Naive thymus-derived CD4-positive, alpha-beta T cell (primary cell): ENCODE data around the gene SOS1. TPM values are rescaled to one million over a fixed set of nuclear protein-coding genes. Genes with fewer than 3 reads are reported as not detected.
"Not testable (repeated sequence)": the region's sequence is repeated elsewhere in the genome, so short reads cannot be mapped to it uniquely, and the experiment has no call there.

Experiments used
- ATAC-seq: fragments of 150-1000 bp; cut with Tn5 transposase; 2 replicates; pipeline ENCODE4 v1.10.0; 2021; ENCODE audit warnings: mild to moderate bottlenecking, moderate library complexity
- CTCF ChIA-PET: fragments of 350-600 bp; sonication (Branson Sonifier 250); formaldehyde crosslinking; loops from one replicate; lab custom pipeline; 2021; ENCODE audit warnings: antibody characterized with exemption; lab: Charles Lee
- POLR2A ChIA-PET: fragments of 350-600 bp; sonication (Branson Sonifier 250); formaldehyde crosslinking; loops from one replicate; lab custom pipeline; 2021; ENCODE audit warnings: antibody characterized with exemption, inconsistent platforms; lab: Charles Lee
- DNase-seq, 9 donors: peaks; one replicate each; pipeline versions ENCODE4 v3.0.0 to v3.0.0-alpha.2; 2020 to 2022; ENCODE audit warnings: mixed read lengths in 1 of 9
- H3K27ac ChIP-seq: one replicate; pipeline ENCODE4 v1.7.0; 2013; ENCODE audit warnings: mild to moderate bottlenecking, low read depth, low read length, moderate library complexity
- H3K27me3 ChIP-seq, 2 donors: one replicate each; pipeline ENCODE4 v1.7.0; 2013; ENCODE audit warnings: low read length in 2 of 2, mild to moderate bottlenecking in 2 of 2, moderate library complexity in 2 of 2; ENCODE audit not compliant: control insufficient read depth in 2 of 2, insufficient read depth in 2 of 2
- H3K36me3 ChIP-seq, 3 experiments: 1 replicate in 2 of 3; 2 replicates in 1 of 3; pipeline ENCODE4 v1.7.0; 2013; ENCODE audit warnings: low read length in 3 of 3, mild to moderate bottlenecking in 3 of 3, moderate library complexity in 1 of 3; ENCODE audit not compliant: insufficient read depth in 3 of 3, control insufficient read depth in 2 of 3
- H3K4me1 ChIP-seq, 2 donors: one replicate each; pipeline ENCODE4 v1.7.0; 2013; ENCODE audit warnings: low read length in 2 of 2, mild to moderate bottlenecking in 2 of 2, moderate library complexity in 1 of 2; ENCODE audit not compliant: control insufficient read depth in 2 of 2, insufficient read depth in 2 of 2
- H3K4me3 ChIP-seq: 2 replicates; pipeline ENCODE4 v1.7.0; 2013; ENCODE audit warnings: mild to moderate bottlenecking, low read length
- H3K9me3 ChIP-seq, 3 experiments: 1 replicate in 2 of 3; 2 replicates in 1 of 3; pipeline ENCODE4 v1.7.0; 2013; ENCODE audit warnings: low read length in 3 of 3; ENCODE audit not compliant: control insufficient read depth in 2 of 3
- H3K27ac Mint-ChIP-seq, 9 donors: one replicate each; pipeline ENCODE4 v1.8.0; 2020 to 2022; ENCODE audit warnings: mixed read lengths in 9 of 9, mild to moderate bottlenecking in 8 of 9, moderate library complexity in 5 of 9, inconsistent platforms in 2 of 9
- H3K27me3 Mint-ChIP-seq, 5 donors: one replicate each; pipeline ENCODE4 v1.8.0; 2021 to 2022; ENCODE audit warnings: mixed read lengths in 5 of 5, mild to moderate bottlenecking in 1 of 5
- H3K36me3 Mint-ChIP-seq, 5 donors: one replicate each; pipeline ENCODE4 v1.8.0; 2020 to 2022; ENCODE audit warnings: mixed read lengths in 5 of 5, mild to moderate bottlenecking in 3 of 5, inconsistent platforms in 1 of 5
- H3K4me1 Mint-ChIP-seq, 7 donors: one replicate each; pipeline ENCODE4 v1.8.0; 2020 to 2022; ENCODE audit warnings: mixed read lengths in 7 of 7, mild to moderate bottlenecking in 3 of 7, inconsistent platforms in 1 of 7
- H3K4me3 Mint-ChIP-seq, 10 donors: one replicate each; pipeline ENCODE4 v1.8.0; 2020 to 2022; ENCODE audit warnings: mild to moderate bottlenecking in 10 of 10, mixed read lengths in 10 of 10, moderate library complexity in 6 of 10, inconsistent platforms in 2 of 10
- H3K9me3 Mint-ChIP-seq, 11 donors: one replicate each; pipeline ENCODE4 v1.8.0; 2020 to 2022; ENCODE audit warnings: mixed read lengths in 11 of 11, mild to moderate bottlenecking in 4 of 11, inconsistent platforms in 1 of 11, moderate library complexity in 1 of 11
- intact Hi-C, 2 donors: fragments of 100-400 bp; cut with micrococcal nuclease; formaldehyde crosslinking; loops; one replicate each; pipeline ENCODE4 v1.15.1; 2023
- polyA plus RNA-seq, 2 donors: library from polyadenylated mRNA; unstranded; fragments of 300-500 nt; fragmentation: Illumina TruSeq; gene quantifications; one replicate each; pipeline ENCODE4 v1.2.3, GENCODE V29; 2021
- total RNA-seq, 6 experiments: library from RNA in 5 of 6; stranded (reverse) in 5 of 6; gene quantifications; 1 replicate in 5 of 6; 2 replicates in 1 of 6; pipeline ENCODE4 v1.2.3 and lab custom pipeline; 2021 to 2026

SOS1 gene
- total and polyA plus RNA-seq, 7 experiments from 2014 or later: 6.3 to 323 (median 34.8) TPM

DNA sequence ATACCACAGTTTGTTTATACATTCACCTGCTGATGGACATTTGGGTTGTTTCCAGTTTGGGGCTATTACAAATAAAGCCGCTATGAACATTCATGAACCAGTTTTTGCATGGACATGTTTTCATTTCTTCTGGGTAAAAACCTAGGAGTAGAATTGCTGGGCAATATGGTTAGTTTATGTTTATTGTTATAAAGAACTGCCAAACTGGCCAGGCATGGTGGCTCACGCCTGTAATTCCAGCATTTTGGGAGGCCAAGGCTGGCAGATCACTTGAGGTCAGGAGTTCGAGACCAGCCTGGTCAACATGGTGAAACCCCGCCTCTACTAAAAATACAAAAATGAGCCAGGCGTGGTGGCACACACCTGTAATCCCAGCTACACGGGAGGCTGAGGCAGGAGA is 68.2 kb downstream of the SOS1 start:
- CTCF ChIA-PET, H3K4me3 ChIP-seq, H3K27ac ChIP-seq, DNase-seq, H3K27me3 ChIP-seq, H3K9me3 Mint-ChIP-seq, H3K27me3 Mint-ChIP-seq, ATAC-seq, H3K27ac Mint-ChIP-seq, intact Hi-C loops, H3K9me3 ChIP-seq, H3K4me3 Mint-ChIP-seq, H3K4me1 ChIP-seq: not testable (repeated sequence)
- peaks cover 5 to 22% (median 12%) of the 10 kb centered on the region in 3 experiments for H3K36me3 ChIP-seq
- POLR2A ChIA-PET: interaction anchor here (0.6 kb wide), 1 partner anchor 59 kb away, joined by 3 read pairs; no protein-coding TSS in a partner anchor
- Mint-ChIP-seq H3K36me3 (peaks cover 3 to 53% (median 33%) of the 10 kb centered on the region in 5 donors), H3K4me1 (peaks cover 0 to 22% (median 0%) of the 10 kb centered on the region in 7 donors)

DNA sequence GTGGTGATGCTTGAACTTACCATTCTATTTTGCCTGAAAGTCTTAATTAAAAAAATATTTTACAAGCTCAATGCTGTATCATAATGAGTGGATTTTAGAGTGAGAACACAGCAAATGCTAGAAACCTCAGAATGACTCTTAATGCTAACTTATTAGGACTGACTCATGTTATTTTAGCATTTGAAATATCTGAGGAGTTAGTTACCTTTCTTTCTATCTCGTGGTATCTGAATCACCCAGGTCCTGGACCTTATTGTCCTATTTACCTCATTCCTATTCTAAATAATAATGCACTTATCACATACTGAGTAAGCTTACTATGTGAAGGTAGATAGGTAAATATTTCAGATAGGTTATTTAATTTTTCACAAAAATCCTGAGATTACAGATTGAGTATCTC is 70.7 kb downstream of the SOS1 start:
- intact Hi-C loops: no loop called here
- ChIA-PET POLR2A (no interaction called here), CTCF (interaction anchor here (1.5 kb wide), 1 partner anchor 179 kb away, joined by 6 read pairs; no protein-coding TSS in a partner anchor)
- no peak overlapping the region for H3K27ac ChIP-seq
- H3K36me3 ChIP-seq: peaks cover 5 to 16% (median 10%) of the 10 kb centered on the region in 3 experiments
- H3K4me3 ChIP-seq: no peak overlapping the region
- H3K27me3 ChIP-seq: no peaks in the 10 kb centered on the region
- no peaks in the 10 kb centered on the region for H3K4me1 ChIP-seq
- no peak overlapping the region for H3K27ac Mint-ChIP-seq
- no peak for DNase-seq
- no peaks in the 10 kb centered on the region for H3K9me3 Mint-ChIP-seq
- H3K4me3 Mint-ChIP-seq: no peak overlapping the region
- no peaks in the 10 kb centered on the region for H3K27me3 Mint-ChIP-seq
- H3K4me1 Mint-ChIP-seq: peaks cover 0 to 21% (median 0%) of the 10 kb centered on the region in 7 donors
- no peak for ATAC-seq
- H3K36me3 Mint-ChIP-seq: peaks cover 3 to 60% (median 31%) of the 10 kb centered on the region in 5 donors
- H3K9me3 ChIP-seq: no peaks in the 10 kb centered on the region

DNA sequence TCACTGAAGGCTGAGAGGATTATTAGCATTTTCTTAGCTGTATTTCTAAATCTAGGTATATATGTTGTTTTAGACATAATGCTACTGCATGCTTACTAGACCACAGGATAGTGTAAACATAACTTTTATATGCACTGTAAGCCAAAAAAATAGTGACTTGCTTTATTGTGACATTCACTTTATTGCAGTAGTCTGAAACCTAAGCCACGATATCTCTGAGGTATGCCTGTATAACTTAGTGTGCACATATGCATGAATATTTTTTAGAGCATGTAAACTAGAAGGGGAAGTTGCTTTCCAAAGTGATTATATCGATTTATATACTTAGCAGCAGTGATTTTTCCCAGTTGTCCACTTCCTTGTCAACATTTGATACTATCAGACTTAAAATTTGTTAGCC is 81.8 kb downstream of the SOS1 start:
- H3K27me3 ChIP-seq: no peaks in the 10 kb centered on the region
- no peak overlapping the region for H3K27ac Mint-ChIP-seq
- H3K36me3 Mint-ChIP-seq: peaks cover 0 to 20% (median 5%) of the 10 kb centered on the region in 5 donors
- no peaks in the 10 kb centered on the region for H3K9me3 Mint-ChIP-seq
- DNase-seq: no peak
- intact Hi-C loops: no loop called here
- peaks cover 0 to 7% (median 0%) of the 10 kb centered on the region in 7 donors for H3K4me1 Mint-ChIP-seq
- H3K4me1 ChIP-seq: no peaks in the 10 kb centered on the region
- H3K36me3 ChIP-seq: peaks cover 0 to 5% (median 0%) of the 10 kb centered on the region in 3 experiments
- ChIA-PET POLR2A (no interaction called here), CTCF (no interaction called here)
- H3K4me3 Mint-ChIP-seq: no peak overlapping the region
- H3K27me3 Mint-ChIP-seq: no peaks in the 10 kb centered on the region
- no peaks in the 10 kb centered on the region for H3K9me3 ChIP-seq
- ATAC-seq: no peak
- no peak overlapping the region for H3K4me3 ChIP-seq
- H3K27ac ChIP-seq: no peak overlapping the region

DNA sequence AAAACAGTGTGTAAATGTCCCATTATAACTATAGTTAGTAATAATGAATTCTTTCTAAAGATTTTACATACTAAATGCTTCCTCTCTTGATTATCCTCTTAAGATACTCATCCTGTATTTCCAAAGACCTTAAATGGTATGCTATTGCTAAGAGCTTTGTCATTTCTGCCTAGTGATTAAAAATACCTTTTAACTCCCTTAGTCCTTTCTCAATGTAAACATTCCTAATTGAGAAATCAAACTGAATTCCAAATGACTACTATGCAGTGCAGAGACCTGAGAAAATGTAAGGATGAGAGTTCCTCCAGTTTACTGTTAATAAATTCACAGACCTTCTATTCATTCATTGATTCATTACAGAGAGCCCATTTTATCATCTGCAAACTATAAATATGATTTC is 86.9 kb downstream of the SOS1 start:
- CTCF ChIA-PET: interaction anchor here (1.4 kb wide), 1 partner anchor 195 kb away, joined by 4 read pairs; no protein-coding TSS in a partner anchor
- peak overlapping the region in 1 of 9 donors; percentile 42 for H3K27ac Mint-ChIP-seq
- POLR2A ChIA-PET: no interaction called here

DNA sequence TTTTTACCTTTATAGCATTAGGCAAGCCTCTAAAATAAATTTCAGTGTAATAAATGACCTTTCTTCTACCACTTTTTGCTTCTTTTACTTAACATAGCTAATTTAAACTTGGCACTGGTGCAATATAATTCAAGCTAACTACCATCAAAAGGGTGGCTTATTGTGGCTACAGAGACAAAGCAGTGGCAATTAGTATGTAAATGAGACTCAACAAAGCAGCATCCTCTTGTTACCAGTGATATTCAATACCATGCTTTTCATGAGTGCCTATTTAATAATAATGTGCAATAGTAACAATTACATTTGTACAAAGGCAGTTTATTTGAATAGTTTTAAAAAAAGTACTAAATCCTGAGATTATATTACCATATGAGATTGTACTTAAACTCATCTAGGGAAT is 93.4 kb downstream of the SOS1 start:
- intact Hi-C loops: no loop called here
- no peaks in the 10 kb centered on the region for H3K9me3 Mint-ChIP-seq
- CTCF ChIA-PET: interaction anchor here (1.0 kb wide), 1 partner anchor 30 kb away, joined by 3 read pairs; no protein-coding TSS in a partner anchor
- no peak for ATAC-seq
- peaks cover 0 to 7% (median 0%) of the 10 kb centered on the region in 7 donors for H3K4me1 Mint-ChIP-seq
- DNase-seq: no peak
- Histone ChIP-seq H3K27me3 (no peaks in the 10 kb centered on the region), H3K4me3 (no peak overlapping the region), H3K36me3 (peaks cover 0 to 15% (median 3%) of the 10 kb centered on the region in 3 experiments), H3K4me1 (no peaks in the 10 kb centered on the region), H3K27ac (no peak overlapping the region), H3K9me3 (no peaks in the 10 kb centered on the region)
- H3K4me3 Mint-ChIP-seq: no peak overlapping the region
- no peaks in the 10 kb centered on the region for H3K27me3 Mint-ChIP-seq
- POLR2A ChIA-PET: no interaction called here
- H3K27ac Mint-ChIP-seq: no peak overlapping the region
- peaks cover 5 to 28% (median 14%) of the 10 kb centered on the region in 5 donors for H3K36me3 Mint-ChIP-seq

More for the DNA sequence above, 86.9 kb downstream of the SOS1 start:
- Mint-ChIP-seq H3K36me3 (peaks cover 9 to 29% (median 16%) of the 10 kb centered on the region in 5 donors), H3K4me1 (peaks cover 0 to 12% (median 0%) of the 10 kb centered on the region in 7 donors), H3K9me3 (no peaks in the 10 kb centered on the region), H3K27me3 (no peaks in the 10 kb centered on the region), H3K4me3 (no peak overlapping the region)
- no peak overlapping the region for H3K4me3 ChIP-seq
- H3K9me3 ChIP-seq: no peaks in the 10 kb centered on the region
- ATAC-seq: no peak
- DNase-seq: no peak
- intact Hi-C loops: no loop called here
- H3K36me3 ChIP-seq: peaks cover 0 to 11% (median 5%) of the 10 kb centered on the region in 3 experiments
- no peaks in the 10 kb centered on the region for H3K27me3 ChIP-seq
- H3K27ac ChIP-seq: no peak overlapping the region
- H3K4me1 ChIP-seq: no peaks in the 10 kb centered on the region

DNA sequence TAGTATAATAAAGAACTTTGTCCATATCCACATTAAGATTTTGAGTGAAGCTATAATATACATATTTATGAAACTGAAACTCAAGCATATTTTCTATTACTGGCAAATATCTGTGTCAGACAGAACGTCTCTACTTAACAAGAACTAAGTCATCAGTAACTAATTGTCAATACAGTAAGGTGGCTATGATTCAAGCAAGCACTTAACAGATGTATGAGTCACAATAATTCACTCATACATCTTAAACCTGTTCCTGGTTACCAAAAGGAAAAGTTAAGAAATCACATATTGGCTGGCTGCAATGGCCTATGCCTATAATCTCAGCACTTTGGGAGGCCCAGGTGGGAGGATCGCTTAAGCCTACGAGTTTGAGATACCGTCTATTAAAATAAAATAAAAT is 96.0 kb downstream of the SOS1 start:
- Mint-ChIP-seq H3K4me1 (peaks cover 0 to 6% (median 0%) of the 10 kb centered on the region in 7 donors), H3K4me3 (no peak overlapping the region), H3K9me3 (no peaks in the 10 kb centered on the region), H3K27me3 (no peaks in the 10 kb centered on the region), H3K27ac (no peak overlapping the region), H3K36me3 (peaks cover 0 to 19% (median 9%) of the 10 kb centered on the region in 5 donors)
- ATAC-seq (no peak), DNase-seq (no peak)
- Histone ChIP-seq H3K9me3 (no peaks in the 10 kb centered on the region), H3K4me1 (no peaks in the 10 kb centered on the region), H3K36me3 (peaks cover 0 to 8% (median 5%) of the 10 kb centered on the region in 3 experiments), H3K4me3 (no peak overlapping the region), H3K27me3 (no peaks in the 10 kb centered on the region), H3K27ac (no peak overlapping the region)
- CTCF ChIA-PET: no interaction called here
- POLR2A ChIA-PET: interaction anchor here (0.6 to 0.7 kb wide), 2 partner anchors 100 to 1629 kb away, joined by 4 to 7 read pairs; no protein-coding TSS in a partner anchor
- intact Hi-C loops: no loop called here

DNA sequence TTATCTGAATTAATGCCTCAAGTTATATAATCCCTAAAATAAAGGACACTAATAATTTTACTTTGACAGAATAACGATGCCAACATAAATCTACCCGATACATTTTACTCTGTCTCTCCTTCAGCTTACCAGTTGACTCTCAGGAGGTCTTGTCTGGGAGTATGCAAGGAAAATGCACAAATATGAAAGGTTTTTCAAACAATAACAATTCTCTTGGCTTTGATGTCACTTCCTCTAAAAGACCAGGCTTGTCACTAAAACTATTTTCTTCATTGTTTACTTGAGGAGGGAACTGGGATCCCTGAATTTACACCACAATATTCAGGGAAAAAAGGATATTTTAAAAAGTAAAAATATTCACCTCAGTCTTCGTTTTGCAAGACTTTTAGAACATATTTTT is 97.2 kb downstream of the SOS1 start:
- CTCF ChIA-PET: no interaction called here
- intact Hi-C loops: no loop called here
- peaks cover 0 to 24% (median 9%) of the 10 kb centered on the region in 5 donors for H3K36me3 Mint-ChIP-seq

More for the DNA sequence above, 97.2 kb downstream of the SOS1 start:
- Histone ChIP-seq H3K27me3 (no peaks in the 10 kb centered on the region), H3K4me1 (no peaks in the 10 kb centered on the region), H3K36me3 (peaks cover 0 to 8% (median 5%) of the 10 kb centered on the region in 3 experiments), H3K27ac (no peak overlapping the region), H3K9me3 (no peaks in the 10 kb centered on the region), H3K4me3 (no peak overlapping the region)
- Mint-ChIP-seq H3K27ac (no peak overlapping the region), H3K4me3 (no peak overlapping the region), H3K4me1 (peaks cover 0 to 12% (median 0%) of the 10 kb centered on the region in 7 donors), H3K27me3 (no peaks in the 10 kb centered on the region), H3K9me3 (no peaks in the 10 kb centered on the region)
- no peak for DNase-seq
- POLR2A ChIA-PET: no interaction called here
- ATAC-seq: no peak
